A549 treated with ZK216348 at 1 μM for 4 hours (cell line): Measurements from ENCODE around the gene ZBTB39. TPM values are rescaled to one million over a fixed set of nuclear protein-coding genes. Genes with fewer than 3 reads are reported as not detected.

Experiments
- total RNA-seq: library from RNA; stranded (reverse); fragments of 200-300 nt; extraction: Qiagen RNA extraction; gene quantifications from 5 replicates; pipeline ENCODE4 v1.2.3, GENCODE V29; 2022; ENCODE audit warnings: low read depth

ZBTB39 gene
- 4.2 to 6.6 TPM (median 5.5 TPM) in 5 replicates for total RNA-seq

DNA sequence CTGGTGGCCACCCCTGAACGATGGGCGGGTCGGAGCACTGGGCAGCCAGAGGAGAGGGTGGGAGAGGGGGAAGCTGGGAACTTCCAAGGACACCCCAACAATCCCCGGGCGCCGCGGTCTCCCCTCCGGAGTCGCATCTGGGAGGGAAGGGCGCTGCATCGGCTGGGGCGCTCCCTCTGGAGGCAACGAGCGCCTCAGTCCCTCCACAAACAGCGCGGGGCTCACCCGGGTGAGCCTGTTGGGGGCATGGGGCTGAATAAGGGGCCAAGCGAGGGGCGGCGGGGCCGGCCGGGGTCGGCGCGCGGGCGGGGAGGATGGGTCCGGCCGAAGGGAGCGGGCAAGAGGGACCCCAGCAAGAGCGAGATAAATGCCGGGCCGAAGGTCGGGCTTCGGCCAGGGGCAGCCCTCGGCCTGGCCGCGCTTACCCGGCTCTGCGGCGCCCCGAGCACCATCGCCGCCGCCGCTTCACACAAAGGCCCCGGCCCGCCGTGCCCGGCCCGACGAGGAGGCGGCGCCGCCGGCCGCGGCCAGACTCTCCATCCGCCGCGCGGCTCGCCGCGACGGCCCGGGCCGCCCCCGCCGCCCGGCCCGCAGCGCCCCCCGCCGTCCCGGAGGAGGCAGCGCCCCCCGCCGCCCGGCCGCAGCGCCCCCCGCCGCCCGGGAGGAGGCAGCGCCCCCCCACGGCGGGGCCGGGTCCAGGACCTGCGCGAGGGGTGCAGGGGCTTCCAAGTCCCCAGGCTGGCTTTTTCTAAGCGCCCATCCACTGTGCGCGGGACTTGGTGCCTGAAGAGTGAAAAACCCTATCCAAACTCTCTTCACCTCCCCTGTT is at the start of gene ZBTB39:
Gene ZBTB39 (minus strand): TSS at position 567 of the 829 bp plus-strand sequence. CDS start 1,629 bp downstream, outside the sequence.

GRCh38 chr12:57049890-57050289 is 43.5 kb upstream of the ZBTB39 start, which contains the start of gene MYO1A:
Gene MYO1A, minus strand, starts transcription at chr12:57050129. Its CDS starts 1,806 bp downstream, at chr12:57048323.

GRCh38 chr12:57016348-57016747 is 10.0 kb upstream of the ZBTB39 start, which contains the start of gene TAC3:
Gene TAC3, minus strand, starts transcription at chr12:57016529. Its CDS starts 732 bp downstream, at chr12:57015797.

GRCh38 chr12:56957229-56958052 is 48.9 kb downstream of the ZBTB39 start, which contains the start of gene RDH16:
Gene RDH16, minus strand, starts transcription at chr12:56957608. Its CDS starts 146 bp downstream, at chr12:56957462.

Other genes with a start within 250 kb of the ZBTB39 start
- 0.92 to 1.7 TPM (median 1.0 TPM) in 5 replicates for gene HSD17B6, start 243.2 kb downstream of the ZBTB39 start, total RNA-seq
- not detected in 5 replicates for gene SDR9C7, start 72.1 kb downstream of the ZBTB39 start, total RNA-seq
- gene RDH16, start 48.9 kb downstream of the ZBTB39 start, total RNA-seq = 0.11 to 0.24 TPM (median 0.14 TPM) in 4 of 5 replicates, not detected in the other
- gene TAC3, start 10.0 kb upstream of the ZBTB39 start, total RNA-seq = 0.39 TPM in 1 of 5 replicates, not detected in the others
- gene MYO1A, start 43.6 kb upstream of the ZBTB39 start, total RNA-seq = 0.16 to 0.68 TPM (median 0.55 TPM) in 5 replicates
- 11.8 to 18.5 TPM (median 15.2 TPM) in 5 replicates for gene NEMP1, start 72.2 kb upstream of the ZBTB39 start, total RNA-seq
- gene NAB2, start 82.6 kb upstream of the ZBTB39 start, total RNA-seq = 12.9 to 18.3 TPM (median 16.7 TPM) in 5 replicates
- 35.4 to 53.5 TPM (median 50.3 TPM) in 5 replicates for gene STAT6, start 104.8 kb upstream of the ZBTB39 start, total RNA-seq
- 11.1 to 24.4 TPM (median 17.6 TPM) in 5 replicates for gene LRP1, start 121.9 kb upstream of the ZBTB39 start, total RNA-seq
- gene LRP1-AS, start 141.1 kb upstream of the ZBTB39 start, total RNA-seq = not detected in 5 replicates
- gene NXPH4, start 210.2 kb upstream of the ZBTB39 start, total RNA-seq = 2.7 to 6.3 TPM (median 5.1 TPM) in 5 replicates
- gene SHMT2, start 223.2 kb upstream of the ZBTB39 start, total RNA-seq = 92.0 to 137 TPM (median 126 TPM) in 5 replicates
- 0.17 to 0.68 TPM (median 0.36 TPM) in 5 replicates for gene STAC3, start 244.6 kb upstream of the ZBTB39 start, total RNA-seq